Measurements from ENCODE around the gene SND1.

SND1 gene

GRCh38 chr7:127717502-127718339 is 65.7 kb downstream of the SND1 start:
- TF ChIP-seq CTCF (IDR thresholded peaks at IDR 0.05; ENCODE audit: poor library complexity, severe bottlenecking) = no peak
- DNase-seq (ENCODE audit: low spot score) (no peak), ATAC-seq (ENCODE audit: low read depth) (no peak)
- no peak overlapping the region for H3K4me3 ChIP-seq (ENCODE audit: severe bottlenecking)
- peaks cover 98% of the 10 kb centered on the region for H3K36me3 ChIP-seq (ENCODE audit: low read depth)
- H3K27ac ChIP-seq (ENCODE audit: poor library complexity, severe bottlenecking) = no peak overlapping the region
- H3K4me1 ChIP-seq (ENCODE audit: insufficient read depth, poor library complexity, severe bottlenecking) = no peaks in the 10 kb centered on the region
- no peaks in the 10 kb centered on the region for H3K9me3 ChIP-seq (ENCODE audit: severe bottlenecking)
- no peaks in the 10 kb centered on the region for H3K27me3 ChIP-seq (ENCODE audit: insufficient read depth, poor library complexity, severe bottlenecking)

- DNase-seq (ENCODE audit: low spot score) (no peak), ATAC-seq (ENCODE audit: low read depth) (no peak)
- Histone ChIP-seq H3K4me1 (ENCODE audit: insufficient read depth, poor library complexity, severe bottlenecking) (no peaks in the 10 kb centered on the region), H3K27ac (ENCODE audit: poor library complexity, severe bottlenecking) (no peak overlapping the region), H3K27me3 (ENCODE audit: insufficient read depth, poor library complexity, severe bottlenecking) (no peaks in the 10 kb centered on the region), H3K36me3 (ENCODE audit: low read depth) (peaks cover 98% of the 10 kb centered on the region), H3K4me3 (ENCODE audit: severe bottlenecking) (no peak overlapping the region), H3K9me3 (ENCODE audit: severe bottlenecking) (no peaks in the 10 kb centered on the region)
- no peak for TF ChIP-seq CTCF (IDR thresholded peaks at IDR 0.05; ENCODE audit: poor library complexity, severe bottlenecking)
Observed at GRCh38 chr7:127718340-127718679, 66.3 kb downstream of the SND1 start.

GRCh38 chr7:127726476-127726875 is 74.5 kb downstream of the SND1 start:
- no peaks in the 10 kb centered on the region for H3K9me3 ChIP-seq (ENCODE audit: severe bottlenecking)
- ATAC-seq (ENCODE audit: low read depth) (no peak), DNase-seq (ENCODE audit: low spot score) (no peak)
- H3K27me3 ChIP-seq (ENCODE audit: insufficient read depth, poor library complexity, severe bottlenecking) = no peaks in the 10 kb centered on the region
- no peak overlapping the region for H3K4me3 ChIP-seq (ENCODE audit: severe bottlenecking)
- H3K27ac ChIP-seq (ENCODE audit: poor library complexity, severe bottlenecking) = no peak overlapping the region
- H3K36me3 ChIP-seq (ENCODE audit: low read depth) = peaks cover 99% of the 10 kb centered on the region
- H3K4me1 ChIP-seq (ENCODE audit: insufficient read depth, poor library complexity, severe bottlenecking) = no peaks in the 10 kb centered on the region
- TF ChIP-seq CTCF (IDR thresholded peaks at IDR 0.05; ENCODE audit: poor library complexity, severe bottlenecking) = no peak

- DNase-seq (ENCODE audit: low spot score) = no peak
- ATAC-seq (ENCODE audit: low read depth) = no peak
- Histone ChIP-seq H3K27ac (ENCODE audit: poor library complexity, severe bottlenecking) (no peak overlapping the region), H3K36me3 (ENCODE audit: low read depth) (peaks cover 80% of the 10 kb centered on the region), H3K4me3 (ENCODE audit: severe bottlenecking) (no peak overlapping the region), H3K4me1 (ENCODE audit: insufficient read depth, poor library complexity, severe bottlenecking) (no peaks in the 10 kb centered on the region), H3K27me3 (ENCODE audit: insufficient read depth, poor library complexity, severe bottlenecking) (no peaks in the 10 kb centered on the region), H3K9me3 (ENCODE audit: severe bottlenecking) (no peaks in the 10 kb centered on the region)
- TF ChIP-seq CTCF (IDR thresholded peaks at IDR 0.05; ENCODE audit: poor library complexity, severe bottlenecking) = no peak
Observed at GRCh38 chr7:127730658-127731276, 78.8 kb downstream of the SND1 start.
